DOHH2 (cell line): ENCODE measurements around the gene MPZL3.

Experiments used
- H3F3A ChIP-seq: fragments of 200-600 bp; sonication (generic), shearing (Covaris generic); 2 replicates; pipeline ENCODE4 v1.6.0; 2016; ENCODE audit warnings: antibody characterized with exemption, mild to moderate bottlenecking; ENCODE audit not compliant: control insufficient read depth, insufficient read depth
- H3K27ac ChIP-seq: fragments of 200-600 bp; sonication (generic); 2 replicates; pipeline ENCODE4 v1.5.1; 2014; ENCODE audit warnings: low read depth, mild to moderate bottlenecking, low read length, moderate library complexity
- H3K27me3 ChIP-seq: fragments of 200-600 bp; sonication (generic); 2 replicates; pipeline ENCODE4 v1.6.1; 2014; ENCODE audit warnings: mild to moderate bottlenecking, low read length, mixed read lengths; ENCODE audit not compliant: control insufficient read depth
- H3K36me3 ChIP-seq: fragments of 200-600 bp; sonication (generic); 2 replicates; pipeline ENCODE4 v1.6.1; 2014; ENCODE audit warnings: mild to moderate bottlenecking, low read length, moderate library complexity, mixed read lengths; ENCODE audit not compliant: control insufficient read depth
- H3K4me1 ChIP-seq: fragments of 200-600 bp; sonication (generic); 2 replicates; pipeline ENCODE4 v1.6.1; 2014; ENCODE audit warnings: mild to moderate bottlenecking, low read length, mixed read lengths; ENCODE audit not compliant: control insufficient read depth
- H3K4me2 ChIP-seq: fragments of 200-600 bp; sonication (generic); 2 replicates; pipeline ENCODE4 v1.6.0; 2014; ENCODE audit warnings: mild to moderate bottlenecking, low read length, moderate library complexity
- H3K4me3 ChIP-seq: fragments of 200-600 bp; sonication (generic); 2 replicates; pipeline ENCODE4 v1.5.1; 2014; ENCODE audit warnings: mild to moderate bottlenecking, low read length, mixed read lengths
- H3K79me2 ChIP-seq: fragments of 200-600 bp; sonication (generic); 2 replicates; pipeline ENCODE4 v1.6.1; 2014; ENCODE audit warnings: mild to moderate bottlenecking, low read length, mixed read lengths; ENCODE audit not compliant: control insufficient read depth
- H3K9me2 ChIP-seq: fragments of 200-600 bp; sonication (generic); replicated peaks from 2 replicates; pipeline ENCODE4 v1.6.1; 2014; ENCODE audit warnings: mild to moderate bottlenecking, low read length, mixed read lengths; ENCODE audit not compliant: control insufficient read depth
- H3K9me3 ChIP-seq: fragments of 200-600 bp; sonication (generic); 2 replicates; pipeline ENCODE4 v1.6.1; 2014; ENCODE audit warnings: antibody characterized with exemption, low read length, mixed read lengths; ENCODE audit not compliant: control insufficient read depth, insufficient read depth
- H4K20me1 ChIP-seq: fragments of 200-600 bp; sonication (generic); 2 replicates; pipeline ENCODE4 v1.6.0; 2014; ENCODE audit warnings: low read depth, mild to moderate bottlenecking, antibody characterized with exemption, low read length, moderate library complexity; ENCODE audit not compliant: control insufficient read depth, insufficient read depth
- CTCF ChIP-seq: fragments of 200-600 bp; sonication (generic); IDR thresholded peaks from one replicate; pipeline ENCODE4 v1.5.1; 2014; ENCODE audit warnings: antibody characterized with exemption, mild to moderate bottlenecking, low read depth, low read length; ENCODE audit not compliant: poor library complexity, severe bottlenecking
- EZH2phosphoT487 ChIP-seq: fragments of 200-600 bp; sonication (generic); IDR thresholded peaks from 2 replicates; pipeline ENCODE4 v1.6.1; 2017; ENCODE audit warnings: borderline replicate concordance, mild to moderate bottlenecking, antibody characterized with exemption, low read length, moderate library complexity, mixed read lengths

Gene MPZL3

GRCh38 chr11:118212131-118212725 lies 39.9 kb downstream of the MPZL3 start:
- Histone ChIP-seq H3K36me3 (no peaks in the 10 kb centered on the region), H3K4me1 (peaks cover 52% of the 10 kb centered on the region), H3K27ac (no peak overlapping the region), H3K4me2 (no peak overlapping the region), H4K20me1 (no peaks in the 10 kb centered on the region), H3F3A (0 out of 2 replicates have a peak, but pooled peaks cover 2% of the 10 kb centered on the region), H3K79me2 (no peaks in the 10 kb centered on the region), H3K4me3 (no peak overlapping the region), H3K27me3 (no peaks in the 10 kb centered on the region), H3K9me3 (no peaks in the 10 kb centered on the region), H3K9me2 (no peaks in the 10 kb centered on the region)
- TF ChIP-seq CTCF (no peak), EZH2phosphoT487 (no peak)

GRCh38 chr11:118211006-118211405 lies 41.2 kb downstream of the MPZL3 start:
- Histone ChIP-seq H3K27ac (no peak overlapping the region), H3K4me2 (no peak overlapping the region), H3K4me3 (no peak overlapping the region), H3K4me1 (peaks cover 51% of the 10 kb centered on the region), H3K9me3 (no peaks in the 10 kb centered on the region), H3K9me2 (no peaks in the 10 kb centered on the region), H3F3A (0 out of 2 replicates have a peak, but pooled peaks cover 2% of the 10 kb centered on the region), H3K36me3 (no peaks in the 10 kb centered on the region), H3K27me3 (no peaks in the 10 kb centered on the region), H4K20me1 (no peaks in the 10 kb centered on the region), H3K79me2 (no peaks in the 10 kb centered on the region)
- TF ChIP-seq CTCF (no peak), EZH2phosphoT487 (no peak)

- H3K4me3 ChIP-seq: no peak overlapping the region
- H3F3A ChIP-seq: 0 out of 2 replicates have a peak, but pooled peaks cover 2% of the 10 kb centered on the region
- H3K9me2 ChIP-seq: no peaks in the 10 kb centered on the region
- no peaks in the 10 kb centered on the region for H3K27me3 ChIP-seq
- no peaks in the 10 kb centered on the region for H4K20me1 ChIP-seq
- H3K36me3 ChIP-seq: no peaks in the 10 kb centered on the region
- H3K9me3 ChIP-seq: no peaks in the 10 kb centered on the region
- no peak overlapping the region for H3K27ac ChIP-seq
- peaks cover 49% of the 10 kb centered on the region for H3K4me1 ChIP-seq
- H3K79me2 ChIP-seq: no peaks in the 10 kb centered on the region
- H3K4me2 ChIP-seq: no peak overlapping the region
- TF ChIP-seq CTCF (no peak), EZH2phosphoT487 (no peak)
Observed at GRCh38 chr11:118210323-118210722, 41.8 kb downstream of the MPZL3 start.
